Activated naive CD8-positive, alpha-beta T cell (primary cell): Measurements from ENCODE around the gene WDR27.

Experiments used
- H3K27ac Mint-ChIP-seq: one replicate; pipeline ENCODE4 v1.8.0; 2021; ENCODE audit warnings: mixed read lengths
- H3K27me3 Mint-ChIP-seq: one replicate; pipeline ENCODE4 v1.8.0; 2021; ENCODE audit warnings: mixed read lengths
- H3K36me3 Mint-ChIP-seq: one replicate; pipeline ENCODE4 v1.8.0; 2021; ENCODE audit warnings: mixed read lengths
- H3K4me1 Mint-ChIP-seq: one replicate; pipeline ENCODE4 v1.8.0; 2021; ENCODE audit warnings: low read depth, mixed read lengths
- H3K4me3 Mint-ChIP-seq: one replicate; pipeline ENCODE4 v1.8.0; 2021; ENCODE audit warnings: mild to moderate bottlenecking, mixed read lengths
- H3K9me3 Mint-ChIP-seq: one replicate; pipeline ENCODE4 v1.8.0; 2021; ENCODE audit warnings: low read depth, mixed read lengths

Gene WDR27

GRCh38 chr6:169590376-169590939 lies 111.4 kb downstream of the WDR27 start:
- Mint-ChIP-seq H3K4me1 (peaks cover 31% of the 10 kb centered on the region), H3K9me3 (peaks cover 4% of the 10 kb centered on the region), H3K27ac (peak overlapping the region; percentile 70), H3K27me3 (no peaks in the 10 kb centered on the region), H3K36me3 (peaks cover 7% of the 10 kb centered on the region), H3K4me3 (peak overlapping the region; percentile 27)

GRCh38 chr6:169589699-169590257 lies 112.1 kb downstream of the WDR27 start:
- no peaks in the 10 kb centered on the region for H3K27me3 Mint-ChIP-seq
- peak overlapping the region; percentile 70 for H3K27ac Mint-ChIP-seq
- peaks cover 4% of the 10 kb centered on the region for H3K9me3 Mint-ChIP-seq
- peaks cover 7% of the 10 kb centered on the region for H3K36me3 Mint-ChIP-seq
- peak overlapping the region; percentile 48 for H3K4me3 Mint-ChIP-seq
- H3K4me1 Mint-ChIP-seq = peaks cover 33% of the 10 kb centered on the region

GRCh38 chr6:169589293-169589692 lies 112.5 kb downstream of the WDR27 start:
- peaks cover 4% of the 10 kb centered on the region for H3K9me3 Mint-ChIP-seq
- no peaks in the 10 kb centered on the region for H3K27me3 Mint-ChIP-seq
- H3K4me1 Mint-ChIP-seq = peaks cover 38% of the 10 kb centered on the region
- H3K36me3 Mint-ChIP-seq = peaks cover 7% of the 10 kb centered on the region
- peak overlapping the region; percentile 70 for H3K27ac Mint-ChIP-seq
- H3K4me3 Mint-ChIP-seq = peak overlapping the region; percentile 48

GRCh38 chr6:169587975-169588374 lies 113.9 kb downstream of the WDR27 start:
- Mint-ChIP-seq H3K36me3 (peaks cover 7% of the 10 kb centered on the region), H3K27ac (no peak overlapping the region), H3K9me3 (peaks cover 4% of the 10 kb centered on the region), H3K27me3 (no peaks in the 10 kb centered on the region), H3K4me3 (no peak overlapping the region), H3K4me1 (peaks cover 50% of the 10 kb centered on the region)

GRCh38 chr6:169583886-169584541 lies 117.8 kb downstream of the WDR27 start:
- Mint-ChIP-seq H3K4me3 (peak overlapping the region; percentile 67), H3K27me3 (no peaks in the 10 kb centered on the region), H3K36me3 (peaks cover 20% of the 10 kb centered on the region), H3K9me3 (no peaks in the 10 kb centered on the region), H3K27ac (peak overlapping the region; percentile 24), H3K4me1 (peaks cover 30% of the 10 kb centered on the region)

GRCh38 chr6:169579407-169580111 lies 122.3 kb downstream of the WDR27 start:
- Mint-ChIP-seq H3K27me3 (no peaks in the 10 kb centered on the region), H3K4me3 (no peak overlapping the region), H3K36me3 (peaks cover 24% of the 10 kb centered on the region), H3K9me3 (no peaks in the 10 kb centered on the region), H3K27ac (no peak overlapping the region), H3K4me1 (peaks cover 17% of the 10 kb centered on the region)

- Mint-ChIP-seq H3K27me3 (no peaks in the 10 kb centered on the region), H3K9me3 (no peaks in the 10 kb centered on the region), H3K36me3 (peaks cover 26% of the 10 kb centered on the region), H3K27ac (no peak overlapping the region), H3K4me1 (peaks cover 3% of the 10 kb centered on the region), H3K4me3 (no peak overlapping the region)
Observed at GRCh38 chr6:169577974-169578373, 123.9 kb downstream of the WDR27 start.

GRCh38 chr6:169577236-169577635 lies 124.6 kb downstream of the WDR27 start:
- Mint-ChIP-seq H3K27ac (no peak overlapping the region), H3K4me1 (no peaks in the 10 kb centered on the region), H3K36me3 (peaks cover 22% of the 10 kb centered on the region), H3K9me3 (no peaks in the 10 kb centered on the region), H3K4me3 (no peak overlapping the region), H3K27me3 (no peaks in the 10 kb centered on the region)

- no peaks in the 10 kb centered on the region for H3K9me3 Mint-ChIP-seq
- H3K4me3 Mint-ChIP-seq = no peak overlapping the region
- no peaks in the 10 kb centered on the region for H3K27me3 Mint-ChIP-seq
- H3K27ac Mint-ChIP-seq = no peak overlapping the region
- H3K4me1 Mint-ChIP-seq = no peaks in the 10 kb centered on the region
- peaks cover 16% of the 10 kb centered on the region for H3K36me3 Mint-ChIP-seq
Observed at GRCh38 chr6:169575821-169576220, 126.0 kb downstream of the WDR27 start.

- Mint-ChIP-seq H3K4me3 (no peak overlapping the region), H3K4me1 (no peaks in the 10 kb centered on the region), H3K27ac (no peak overlapping the region), H3K27me3 (no peaks in the 10 kb centered on the region), H3K36me3 (peaks cover 17% of the 10 kb centered on the region), H3K9me3 (no peaks in the 10 kb centered on the region)
Observed at GRCh38 chr6:169575365-169575764, 126.5 kb downstream of the WDR27 start.

GRCh38 chr6:169574420-169574819 lies 127.4 kb downstream of the WDR27 start:
- Mint-ChIP-seq H3K36me3 (peaks cover 19% of the 10 kb centered on the region), H3K4me1 (peaks cover 1% of the 10 kb centered on the region), H3K27me3 (no peaks in the 10 kb centered on the region)

GRCh38 chr6:169573883-169574282 lies 127.9 kb downstream of the WDR27 start:
- H3K9me3 Mint-ChIP-seq = no peaks in the 10 kb centered on the region
- no peak overlapping the region for H3K27ac Mint-ChIP-seq
- peaks cover 2% of the 10 kb centered on the region for H3K4me1 Mint-ChIP-seq
- H3K36me3 Mint-ChIP-seq = peaks cover 17% of the 10 kb centered on the region
- H3K27me3 Mint-ChIP-seq = no peaks in the 10 kb centered on the region
- H3K4me3 Mint-ChIP-seq = no peak overlapping the region

More at GRCh38 chr6:169574420-169574819, 127.4 kb downstream of the WDR27 start:
- Mint-ChIP-seq H3K4me3 (no peak overlapping the region), H3K27ac (no peak overlapping the region), H3K9me3 (no peaks in the 10 kb centered on the region)

- H3K9me3 Mint-ChIP-seq = no peaks in the 10 kb centered on the region
- peaks cover 1% of the 10 kb centered on the region for H3K27me3 Mint-ChIP-seq
- H3K4me1 Mint-ChIP-seq = peaks cover 14% of the 10 kb centered on the region
- peaks cover 14% of the 10 kb centered on the region for H3K36me3 Mint-ChIP-seq
- H3K4me3 Mint-ChIP-seq = no peak overlapping the region
- no peak overlapping the region for H3K27ac Mint-ChIP-seq
Observed at GRCh38 chr6:169571123-169571962, 130.5 kb downstream of the WDR27 start.

- H3K27ac Mint-ChIP-seq = no peak overlapping the region
- no peak overlapping the region for H3K4me3 Mint-ChIP-seq
- H3K27me3 Mint-ChIP-seq = peaks cover 1% of the 10 kb centered on the region
- H3K9me3 Mint-ChIP-seq = no peaks in the 10 kb centered on the region
- peaks cover 19% of the 10 kb centered on the region for H3K36me3 Mint-ChIP-seq
- peaks cover 14% of the 10 kb centered on the region for H3K4me1 Mint-ChIP-seq
Observed at GRCh38 chr6:169568314-169569087, 133.3 kb downstream of the WDR27 start.
